ENCODE results near the gene SCN5A. TPM values are rescaled to one million over a fixed set of nuclear protein-coding genes. Genes with fewer than 3 reads are reported as not detected.

The SCN5A gene
- total RNA-seq, 1 donor from 2014 or later: 3.3 TPM

- FAIRE-seq: no peak
- DNase-seq (ENCODE audit: low read depth): no peak
These were observed 59.0 kb downstream of the SCN5A start for GRCh38 chr3:38590521-38590920.

GRCh38 chr3:38588995-38589937 is 60.2 kb downstream of the SCN5A start:
- H3K79me2 ChIP-seq (ENCODE audit: insufficient read depth, low read length): no peaks in the 10 kb centered on the region
- no peaks in the 10 kb centered on the region for H3K36me3 ChIP-seq (ENCODE audit: insufficient read depth, low read length)
- H4K20me1 ChIP-seq (ENCODE audit: insufficient read depth, low read length): no peaks in the 10 kb centered on the region
- TF ChIP-seq CTCF (IDR thresholded peaks at IDR 0.05; ENCODE audit: insufficient read depth, low read depth, low read length): no peak
- no peak for TF ChIP-seq EZH2 (IDR thresholded peaks at IDR 0.05; ENCODE audit: insufficient read depth, low read length)
- Mint-ChIP-seq H3K27ac (ENCODE audit: unreplicated experiment) (no peak overlapping the region), H3K4me1 (ENCODE audit: low read depth, unreplicated experiment) (no peaks in the 10 kb centered on the region), H3K9me3 (ENCODE audit: unreplicated experiment) (peaks cover 3% of the 10 kb centered on the region), H3K27me3 (ENCODE audit: low read depth, unreplicated experiment) (peaks cover 25% of the 10 kb centered on the region), H3K4me3 (ENCODE audit: unreplicated experiment) (no peak overlapping the region), H3K36me3 (ENCODE audit: low read depth, unreplicated experiment) (no peaks in the 10 kb centered on the region)
- H3K9ac ChIP-seq (ENCODE audit: low read length): no peak overlapping the region
- no peaks in the 10 kb centered on the region for H3K4me1 ChIP-seq (ENCODE audit: insufficient read depth, low read length)
- FAIRE-seq (no peak), DNase-seq (ENCODE audit: low read depth) (no peak)
- no peaks in the 10 kb centered on the region for H3K27me3 ChIP-seq (ENCODE audit: insufficient read depth, low read length)
- no peak overlapping the region for H3K27ac ChIP-seq (ENCODE audit: low read depth, low read length)
- no peaks in the 10 kb centered on the region for H3K9me3 ChIP-seq (ENCODE audit: insufficient read depth, low read depth, low read length)
- no peak overlapping the region for H3K4me3 ChIP-seq (ENCODE audit: insufficient read depth, low read depth, low read length)
- no peak overlapping the region for H3K4me2 ChIP-seq (ENCODE audit: low read length)
- no peak overlapping the region for H2AFZ ChIP-seq (ENCODE audit: low read depth, low read length)

More at GRCh38 chr3:38590521-38590920, 59.0 kb downstream of the SCN5A start:
- Mint-ChIP-seq H3K9me3 (ENCODE audit: unreplicated experiment) (peaks cover 3% of the 10 kb centered on the region), H3K27me3 (ENCODE audit: low read depth, unreplicated experiment) (peaks cover 25% of the 10 kb centered on the region), H3K4me3 (ENCODE audit: unreplicated experiment) (no peak overlapping the region), H3K4me1 (ENCODE audit: low read depth, unreplicated experiment) (no peaks in the 10 kb centered on the region), H3K36me3 (ENCODE audit: low read depth, unreplicated experiment) (no peaks in the 10 kb centered on the region), H3K27ac (ENCODE audit: unreplicated experiment) (no peak overlapping the region)
- Histone ChIP-seq H3K9me3 (ENCODE audit: insufficient read depth, low read depth, low read length) (no peaks in the 10 kb centered on the region), H3K9ac (ENCODE audit: low read length) (no peak overlapping the region), H3K79me2 (ENCODE audit: insufficient read depth, low read length) (no peaks in the 10 kb centered on the region), H3K4me3 (ENCODE audit: insufficient read depth, low read depth, low read length) (no peak overlapping the region), H3K27me3 (ENCODE audit: insufficient read depth, low read length) (no peaks in the 10 kb centered on the region), H2AFZ (ENCODE audit: low read depth, low read length) (no peak overlapping the region), H3K36me3 (ENCODE audit: insufficient read depth, low read length) (no peaks in the 10 kb centered on the region), H4K20me1 (ENCODE audit: insufficient read depth, low read length) (no peaks in the 10 kb centered on the region), H3K27ac (ENCODE audit: low read depth, low read length) (no peak overlapping the region), H3K4me1 (ENCODE audit: insufficient read depth, low read length) (no peaks in the 10 kb centered on the region), H3K4me2 (ENCODE audit: low read length) (no peak overlapping the region)
- TF ChIP-seq EZH2 (IDR thresholded peaks at IDR 0.05; ENCODE audit: insufficient read depth, low read length) (no peak), CTCF (IDR thresholded peaks at IDR 0.05; ENCODE audit: insufficient read depth, low read depth, low read length) (no peak)
